Smooth muscle cell (in vitro differentiated cells): ENCODE results near the gene MPPED2. TPM values are rescaled to one million over a fixed set of nuclear protein-coding genes. Genes with fewer than 3 reads are reported as not detected.
A peak's percentile ranks its signal among the peaks of the same experiment; 100 is the strongest.

Experiments used
- DNase-seq: peaks from one replicate; lab custom pipeline; 2025; ENCODE audit not compliant: unreplicated experiment; lab: John Stamatoyannopoulos, UW
- H2AFZ ChIP-seq: fragments of 200-600 bp; sonication (generic); 2 replicates; pipeline ENCODE4 v1.6.0; 2016; ENCODE audit warnings: antibody characterized with exemption, low read depth, mild to moderate bottlenecking
- H3F3A ChIP-seq: fragments of 200-600 bp; sonication (generic); 2 replicates; pipeline ENCODE4 v1.6.0; 2017; ENCODE audit warnings: antibody characterized with exemption, low read depth
- H3K27ac ChIP-seq: fragments of 200-600 bp; sonication (generic); 2 replicates; pipeline ENCODE4 v1.5.1; 2016; ENCODE audit warnings: low read depth, mild to moderate bottlenecking
- H3K27me3 ChIP-seq: fragments of 200-600 bp; sonication (generic); 2 replicates; pipeline ENCODE4 v1.6.1; 2016; ENCODE audit warnings: low read depth, mild to moderate bottlenecking
- H3K36me3 ChIP-seq: fragments of 200-600 bp; sonication (generic); 2 replicates; pipeline ENCODE4 v1.5.1; 2016; ENCODE audit warnings: low read depth
- H3K4me1 ChIP-seq: fragments of 200-600 bp; sonication (generic); 2 replicates; pipeline ENCODE4 v1.5.1; 2016; ENCODE audit warnings: low read depth
- H3K4me2 ChIP-seq: fragments of 200-600 bp; sonication (generic); 2 replicates; pipeline ENCODE4 v1.6.0; 2016; ENCODE audit warnings: mild to moderate bottlenecking
- H3K4me3 ChIP-seq: fragments of 200-600 bp; sonication (generic); 2 replicates; pipeline ENCODE4 v1.5.1; 2016; ENCODE audit warnings: mild to moderate bottlenecking
- H3K79me2 ChIP-seq: fragments of 200-600 bp; sonication (generic); 2 replicates; pipeline ENCODE4 v1.6.0; 2016; ENCODE audit warnings: low read depth, mild to moderate bottlenecking
- H3K9ac ChIP-seq: fragments of 200-600 bp; sonication (generic); 2 replicates; pipeline ENCODE4 v1.6.0; 2016; ENCODE audit warnings: low read depth
- H3K9me3 ChIP-seq: fragments of 200-600 bp; sonication (generic); replicated peaks from 2 replicates; pipeline ENCODE4 v1.5.1; 2016; ENCODE audit warnings: low read depth
- H4K20me1 ChIP-seq: fragments of 200-600 bp; sonication (generic); 2 replicates; pipeline ENCODE4 v1.6.0; 2016; ENCODE audit warnings: low read depth
- WGBS: methylation state at CpG from one replicate; pipeline ENCODE4 v1.1.7; 2016; ENCODE audit warnings: low lambda C conversion rate; 5-methylcytosine and 5-hydroxymethylcytosine counted together
- polyA plus RNA-seq: library from polyadenylated mRNA; unstranded; fragments of >200 nt; fragmentation: Nextera tagmentation; extraction: Ambion mirVana; gene quantifications from 2 replicates; pipeline ENCODE4 v1.2.1, GENCODE V29; 2016
- total RNA-seq: library from RNA; depleted of rRNA; stranded (reverse); fragments of >200 nt; gene quantifications from 2 replicates; pipeline ENCODE4 v1.2.3, GENCODE V29; 2014
- TF ChIP-seq, protein P1 (sequence below): fragments of 200-600 bp; sonication (generic); IDR thresholded peaks from 2 replicates; pipeline ENCODE4 v1.5.1; 2017; ENCODE audit warnings: borderline replicate concordance, mild to moderate bottlenecking, antibody characterized with exemption; ENCODE audit not compliant: insufficient read depth, poor library complexity, severe bottlenecking

Gene MPPED2
- total and polyA plus RNA-seq, 2 experiments from 2014 or later: 0.82 to 1.4 TPM

DNA sequence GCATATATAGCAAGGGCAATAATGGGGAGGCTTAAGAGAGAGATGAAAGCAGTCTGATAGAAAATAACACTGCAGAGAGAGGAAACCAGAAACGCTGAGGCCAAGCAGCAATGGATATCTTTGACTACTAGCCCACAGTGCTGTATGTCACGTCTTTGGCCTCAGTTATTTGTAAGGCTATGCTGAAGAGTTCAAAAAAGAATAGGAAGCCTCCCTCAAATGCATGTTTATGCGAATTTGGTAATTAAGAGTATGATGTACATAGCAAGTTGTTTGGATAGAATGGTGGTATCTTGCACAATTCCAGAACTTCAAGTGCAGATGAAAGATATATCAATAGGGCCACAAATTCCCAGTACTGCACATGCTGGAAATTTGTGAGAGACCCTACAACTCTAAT lies 89.2 kb downstream of the MPPED2 start:
- WGBS: 91% methylated on average over 3 of the region's 3 CpGs
- Histone ChIP-seq H3K4me3 (no peak overlapping the region), H3K36me3 (no peaks in the 10 kb centered on the region), H4K20me1 (no peaks in the 10 kb centered on the region), H3K4me1 (no peaks in the 10 kb centered on the region), H3K4me2 (no peak overlapping the region), H3K9me3 (no peaks in the 10 kb centered on the region), H2AFZ (no peak overlapping the region), H3F3A (no peaks in the 10 kb centered on the region), H3K27ac (no peak overlapping the region), H3K9ac (no peak overlapping the region), H3K79me2 (no peaks in the 10 kb centered on the region), H3K27me3 (no peaks in the 10 kb centered on the region)
- DNase-seq: no peak
- TF ChIP-seq, protein P1, sequence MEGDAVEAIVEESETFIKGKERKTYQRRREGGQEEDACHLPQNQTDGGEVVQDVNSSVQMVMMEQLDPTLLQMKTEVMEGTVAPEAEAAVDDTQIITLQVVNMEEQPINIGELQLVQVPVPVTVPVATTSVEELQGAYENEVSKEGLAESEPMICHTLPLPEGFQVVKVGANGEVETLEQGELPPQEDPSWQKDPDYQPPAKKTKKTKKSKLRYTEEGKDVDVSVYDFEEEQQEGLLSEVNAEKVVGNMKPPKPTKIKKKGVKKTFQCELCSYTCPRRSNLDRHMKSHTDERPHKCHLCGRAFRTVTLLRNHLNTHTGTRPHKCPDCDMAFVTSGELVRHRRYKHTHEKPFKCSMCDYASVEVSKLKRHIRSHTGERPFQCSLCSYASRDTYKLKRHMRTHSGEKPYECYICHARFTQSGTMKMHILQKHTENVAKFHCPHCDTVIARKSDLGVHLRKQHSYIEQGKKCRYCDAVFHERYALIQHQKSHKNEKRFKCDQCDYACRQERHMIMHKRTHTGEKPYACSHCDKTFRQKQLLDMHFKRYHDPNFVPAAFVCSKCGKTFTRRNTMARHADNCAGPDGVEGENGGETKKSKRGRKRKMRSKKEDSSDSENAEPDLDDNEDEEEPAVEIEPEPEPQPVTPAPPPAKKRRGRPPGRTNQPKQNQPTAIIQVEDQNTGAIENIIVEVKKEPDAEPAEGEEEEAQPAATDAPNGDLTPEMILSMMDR: no peak

DNA sequence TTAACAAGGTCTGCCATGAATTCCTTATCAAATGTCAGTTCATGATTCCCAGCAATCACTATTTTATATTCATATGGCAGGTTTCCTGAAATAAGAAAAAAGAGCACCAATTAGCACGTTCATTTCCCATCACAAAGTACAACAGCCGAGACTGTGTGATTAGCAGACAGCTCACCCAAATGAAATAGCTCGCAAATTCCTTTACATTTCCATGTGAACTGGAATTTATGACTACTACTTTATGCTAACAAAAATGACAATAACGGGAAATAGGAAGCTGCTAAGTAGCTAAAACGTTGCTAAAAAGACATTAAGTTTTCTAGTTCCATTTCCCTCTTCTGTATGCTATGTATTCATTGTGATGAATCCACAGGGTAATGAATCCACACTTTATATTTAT lies 90.7 kb downstream of the MPPED2 start:
- 50% methylated on average over 5 of the region's 5 CpGs for WGBS
- TF ChIP-seq, protein P1: no peak
- Histone ChIP-seq H4K20me1 (no peaks in the 10 kb centered on the region), H3K36me3 (no peaks in the 10 kb centered on the region), H3K79me2 (no peaks in the 10 kb centered on the region), H3K27ac (no peak overlapping the region), H3K27me3 (no peaks in the 10 kb centered on the region), H3K4me3 (no peak overlapping the region), H2AFZ (peak overlapping the region; percentile 61), H3K9ac (no peak overlapping the region), H3K4me1 (no peaks in the 10 kb centered on the region), H3K4me2 (peak overlapping the region; percentile 13), H3F3A (no peaks in the 10 kb centered on the region), H3K9me3 (no peaks in the 10 kb centered on the region)
- DNase-seq: no peak

DNA sequence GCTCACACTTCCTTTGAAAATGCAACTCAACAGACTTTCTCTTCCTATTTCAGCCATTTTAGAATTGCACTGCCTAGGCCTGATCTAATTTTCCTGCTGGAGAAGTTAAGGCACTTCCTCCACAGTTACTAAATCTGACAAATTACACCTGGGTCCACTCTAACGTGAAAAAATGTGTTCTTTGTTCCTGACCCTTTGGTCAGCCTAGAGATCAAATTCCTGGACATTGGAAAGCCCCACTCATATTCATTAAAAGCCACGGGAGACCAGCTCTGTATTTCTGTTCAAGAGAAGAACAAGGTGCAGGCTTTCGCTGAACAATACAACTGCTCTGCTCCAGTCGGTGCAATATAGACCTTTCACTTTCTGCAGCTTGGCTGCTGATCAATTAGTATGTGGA lies 96.6 kb downstream of the MPPED2 start:
- Histone ChIP-seq H2AFZ (no peak overlapping the region), H4K20me1 (no peaks in the 10 kb centered on the region), H3K4me3 (no peak overlapping the region), H3K36me3 (no peaks in the 10 kb centered on the region), H3K9ac (no peak overlapping the region), H3K9me3 (no peaks in the 10 kb centered on the region), H3K27ac (no peak overlapping the region), H3K4me1 (peaks cover 23% of the 10 kb centered on the region), H3K79me2 (no peaks in the 10 kb centered on the region), H3F3A (no peaks in the 10 kb centered on the region), H3K4me2 (no peak overlapping the region), H3K27me3 (no peaks in the 10 kb centered on the region)
- TF ChIP-seq, protein P1: no peak
- 89% methylated on average over 4 of the region's 4 CpGs for WGBS
- DNase-seq: no peak

DNA sequence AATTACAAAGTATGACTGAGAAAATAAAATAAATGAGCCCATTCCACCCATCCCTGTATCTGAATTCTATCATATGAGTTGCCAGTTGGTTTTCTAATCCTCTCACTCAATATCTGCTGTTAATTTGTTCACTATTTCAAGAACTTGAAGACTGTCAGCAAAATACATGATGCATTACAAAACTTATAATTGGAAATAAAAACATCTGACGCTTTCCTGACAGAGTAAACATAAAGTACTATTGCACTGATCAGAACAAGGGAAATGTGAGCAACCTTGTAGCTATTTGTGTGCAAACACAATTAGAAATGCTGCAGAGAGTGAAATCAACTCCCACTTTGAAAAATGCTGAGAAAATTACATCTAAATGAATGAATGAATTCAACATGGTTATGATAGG lies 97.1 kb downstream of the MPPED2 start:
- TF ChIP-seq, protein P1: no peak
- Histone ChIP-seq H3K27ac (no peak overlapping the region), H3K9ac (no peak overlapping the region), H3K4me1 (peaks cover 23% of the 10 kb centered on the region), H3K9me3 (no peaks in the 10 kb centered on the region), H3F3A (no peaks in the 10 kb centered on the region), H3K79me2 (no peaks in the 10 kb centered on the region), H3K4me3 (peak overlapping the region; percentile 41), H3K4me2 (no peak overlapping the region), H2AFZ (no peak overlapping the region), H3K27me3 (no peaks in the 10 kb centered on the region), H4K20me1 (no peaks in the 10 kb centered on the region), H3K36me3 (no peaks in the 10 kb centered on the region)
- 89% methylated on average over 1 of the region's 1 CpG for WGBS
- no peak for DNase-seq
